ENCODE measurements around the gene HOOK1.

Gene HOOK1

GRCh38 chr1:59878370-59878769, 63.6 kb downstream of the HOOK1 start:
- no peak overlapping the region for H3K27ac ChIP-seq (ENCODE audit: low read length)
- H3K79me2 ChIP-seq (ENCODE audit: low read length), result no peaks in the 10 kb centered on the region
- H3K27me3 ChIP-seq (replicated peaks; ENCODE audit: insufficient read depth, low read length), result no peaks in the 10 kb centered on the region
- H2AFZ ChIP-seq (ENCODE audit: low read length), result no peak overlapping the region
- no peak overlapping the region for H3K4me2 ChIP-seq (ENCODE audit: low read depth, low read length)
- H3F3A ChIP-seq (ENCODE audit: insufficient read depth, low read length), result no peaks in the 10 kb centered on the region
- H3K4me1 ChIP-seq (ENCODE audit: low read length), result no peaks in the 10 kb centered on the region
- H3K9ac ChIP-seq (ENCODE audit: low read length), result no peak overlapping the region
- no peaks in the 10 kb centered on the region for H3K9me2 ChIP-seq (replicated peaks; ENCODE audit: insufficient read depth, low read length)
- no peak overlapping the region for H3K4me3 ChIP-seq (ENCODE audit: low read length)
- H3K9me3 ChIP-seq (replicated peaks; ENCODE audit: insufficient read depth, low read length), result no peaks in the 10 kb centered on the region
- DNase-seq, result no peak
- no peaks in the 10 kb centered on the region for H3K36me3 ChIP-seq (replicated peaks; ENCODE audit: insufficient read depth, low read length)
- no peaks in the 10 kb centered on the region for H4K20me1 ChIP-seq (ENCODE audit: insufficient read depth, low read length)
- no peak for TF ChIP-seq CTCF (IDR thresholded peaks at IDR 0.05; ENCODE audit: low read length)
- TF ChIP-seq EZH2phosphoT487 (IDR thresholded peaks at IDR 0.05; ENCODE audit: low read length), result no peak
- no peak for TF ChIP-seq EZH2 (optimal IDR thresholded peaks at IDR 0.05; ENCODE audit: low read depth, low read length)

GRCh38 chr1:59879574-59879973, 64.8 kb downstream of the HOOK1 start:
- Histone ChIP-seq H3K9me2 (replicated peaks; ENCODE audit: insufficient read depth, low read length) (no peaks in the 10 kb centered on the region), H3F3A (ENCODE audit: insufficient read depth, low read length) (no peaks in the 10 kb centered on the region), H3K79me2 (ENCODE audit: low read length) (no peaks in the 10 kb centered on the region), H3K4me1 (ENCODE audit: low read length) (peaks cover 2% of the 10 kb centered on the region; the same call in 1 of the 2 replicates), H3K36me3 (replicated peaks; ENCODE audit: insufficient read depth, low read length) (no peaks in the 10 kb centered on the region), H2AFZ (ENCODE audit: low read length) (no peak overlapping the region), H3K27me3 (replicated peaks; ENCODE audit: insufficient read depth, low read length) (no peaks in the 10 kb centered on the region), H3K9me3 (replicated peaks; ENCODE audit: insufficient read depth, low read length) (no peaks in the 10 kb centered on the region), H3K9ac (ENCODE audit: low read length) (no peak overlapping the region), H3K4me3 (ENCODE audit: low read length) (no peak overlapping the region), H3K27ac (ENCODE audit: low read length) (no peak overlapping the region), H3K4me2 (ENCODE audit: low read depth, low read length) (no peak overlapping the region), H4K20me1 (ENCODE audit: insufficient read depth, low read length) (no peaks in the 10 kb centered on the region)
- peak; percentile 68 for DNase-seq
- TF ChIP-seq EZH2 (optimal IDR thresholded peaks at IDR 0.05; ENCODE audit: low read depth, low read length) (no peak), CTCF (IDR thresholded peaks at IDR 0.05; ENCODE audit: low read length) (peak; percentile 65)

- no peak for TF ChIP-seq EZH2 (optimal IDR thresholded peaks at IDR 0.05; ENCODE audit: low read depth, low read length)
- TF ChIP-seq CTCF (IDR thresholded peaks at IDR 0.05; ENCODE audit: low read length), result no peak
- H2AFZ ChIP-seq (ENCODE audit: low read length), result no peak overlapping the region
- no peaks in the 10 kb centered on the region for H3K79me2 ChIP-seq (ENCODE audit: low read length)
- H3K4me2 ChIP-seq (ENCODE audit: low read depth, low read length), result no peak overlapping the region
- no peaks in the 10 kb centered on the region for H3K27me3 ChIP-seq (replicated peaks; ENCODE audit: insufficient read depth, low read length)
- no peak overlapping the region for H3K9ac ChIP-seq (ENCODE audit: low read length)
- peaks cover 6% of the 10 kb centered on the region for H3K4me1 ChIP-seq (ENCODE audit: low read length)
- no peaks in the 10 kb centered on the region for H3K36me3 ChIP-seq (replicated peaks; ENCODE audit: insufficient read depth, low read length)
- no peaks in the 10 kb centered on the region for H3K9me3 ChIP-seq (replicated peaks; ENCODE audit: insufficient read depth, low read length)
- H3K9me2 ChIP-seq (replicated peaks; ENCODE audit: insufficient read depth, low read length), result no peaks in the 10 kb centered on the region
- no peak overlapping the region for H3K27ac ChIP-seq (ENCODE audit: low read length)
- H4K20me1 ChIP-seq (ENCODE audit: insufficient read depth, low read length), result no peaks in the 10 kb centered on the region
- DNase-seq, result no peak
- H3F3A ChIP-seq (ENCODE audit: insufficient read depth, low read length), result no peaks in the 10 kb centered on the region
- no peak overlapping the region for H3K4me3 ChIP-seq (ENCODE audit: low read length)
Observed at GRCh38 chr1:59879996-59880505, 65.3 kb downstream of the HOOK1 start.
